ENCODE measurements around the gene UBIAD1.

DNA sequence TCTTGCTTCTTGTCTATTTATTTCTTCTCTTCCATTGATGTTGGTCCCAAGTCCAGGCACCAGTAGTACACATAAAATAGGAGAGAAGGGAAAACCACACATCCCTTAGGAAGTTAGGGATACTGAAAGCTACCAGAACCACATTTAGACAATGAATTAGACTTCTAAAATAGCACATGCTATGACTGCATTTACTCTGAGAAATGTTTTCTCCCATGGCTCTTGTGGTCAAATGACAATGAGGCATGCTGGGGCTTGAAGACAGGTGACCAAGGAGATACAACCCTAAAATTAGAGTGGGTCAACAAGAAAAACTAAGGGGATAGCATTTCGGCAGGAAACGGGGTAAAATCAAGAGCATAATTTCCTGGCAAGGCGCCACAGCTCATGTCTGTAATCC, 27.8 kb upstream of the UBIAD1 start:
- TF ChIP-seq SUZ12 (IDR thresholded peaks at IDR 0.05; ENCODE audit: extremely low read depth, insufficient read depth, insufficient read length) (no peak), ZNF274 (IDR thresholded peaks at IDR 0.05; ENCODE audit: low read depth, low read length) (no peak), YY1 (IDR thresholded peaks at IDR 0.05; ENCODE audit: insufficient read depth, insufficient read length) (no peak)
